Breast epithelium (tissue), 4 donors: ENCODE results near the gene COX5B. TPM values are rescaled to one million over a fixed set of nuclear protein-coding genes. Genes with fewer than 3 reads are reported as not detected.

ENCODE experiments used
- DNase-seq, 2 donors: peaks; one replicate each; pipeline ENCODE4 v3.0.0-alpha.2; 2019; ENCODE audit warnings: low spot score in 2 of 2
- H3K27ac ChIP-seq, 2 donors: fragments of 200-600 bp; sonication (generic) in 1 of 2; one replicate each; pipeline ENCODE4 v1.5.1; 2016 to 2019; ENCODE audit warnings: mild to moderate bottlenecking in 1 of 2
- H3K27me3 ChIP-seq, 2 donors: fragments of 200-600 bp; sonication (generic) in 1 of 2; one replicate each; pipeline versions ENCODE4 v1.5.1 to v1.6.0; 2017 to 2019; ENCODE audit warnings: control low read depth in 1 of 2, mild to moderate bottlenecking in 1 of 2
- H3K36me3 ChIP-seq: fragments of 200-600 bp; one replicate; pipeline ENCODE4 v1.5.1; 2019
- H3K4me1 ChIP-seq, 2 donors: fragments of 200-600 bp; sonication (generic); one replicate each; pipeline ENCODE4 v1.5.1; 2016 to 2019; ENCODE audit warnings: control low read depth in 1 of 2
- H3K4me3 ChIP-seq, 3 donors: fragments of 200-600 bp; sonication (generic); 1 replicate in 2 of 3; 2 replicates in 1 of 3; pipeline ENCODE4 v1.5.1; 2016 to 2019; ENCODE audit warnings: mild to moderate bottlenecking in 3 of 3, moderate library complexity in 2 of 3
- H3K9me3 ChIP-seq, 2 donors: fragments of 200-600 bp; sonication (generic) in 1 of 2; one replicate each; pipeline ENCODE4 v1.5.1; 2016 to 2019; ENCODE audit warnings: control low read depth in 1 of 2
- CTCF ChIP-seq, 3 donors: fragments of 450-650 bp; IDR thresholded peaks; one replicate each; pipeline ENCODE4 v1.5.1; 2016 to 2017; ENCODE audit warnings: antibody characterized with exemption in 3 of 3, mild to moderate bottlenecking in 3 of 3, moderate library complexity in 3 of 3
- POLR2A ChIP-seq: fragments of 450-650 bp; IDR thresholded peaks from one replicate; pipeline ENCODE4 v1.6.1; 2016; ENCODE audit warnings: antibody characterized with exemption, mild to moderate bottlenecking, moderate library complexity
- POLR2AphosphoS5 ChIP-seq, 3 donors: sonication (generic); formaldehyde crosslinking; IDR thresholded peaks; one replicate each; pipeline ENCODE4 v1.6.1; 2017; ENCODE audit warnings: antibody characterized with exemption in 3 of 3
- intact Hi-C: fragments of 100-400 bp; cut with DNase I; formaldehyde crosslinking; loops from one replicate; pipeline ENCODE4 v1.15.1; 2023; ENCODE audit warnings: low total_unique reads
- total RNA-seq, 3 donors: library from RNA; depleted of rRNA; stranded (reverse); fragments of >200 nt; gene quantifications; one replicate each; pipeline ENCODE4 v1.1.0, GENCODE V29; 2016

COX5B gene
- total RNA-seq, 3 donors from 2014 or later = 352 to 396 (median 362) TPM

GRCh38 chr2:97695744-97696143 is 49.9 kb downstream of the COX5B start:
- no peaks in the 10 kb centered on the region for H3K4me1 ChIP-seq
- no peaks in the 10 kb centered on the region for H3K27me3 ChIP-seq
- no peaks in the 10 kb centered on the region for H3K9me3 ChIP-seq
- intact Hi-C loops = loop anchor here (10.0 kb wide), 1 partner anchor 101 kb away; no protein-coding TSS in a partner anchor
- no peak overlapping the region for H3K4me3 ChIP-seq
- TF ChIP-seq POLR2AphosphoS5 (IDR thresholded peaks at IDR 0.05) (no peak), POLR2A (no peak), CTCF (IDR thresholded peaks at IDR 0.05) (no peak)
- peak in 1 of 2 donors; percentile 1 for DNase-seq
- H3K36me3 ChIP-seq = no peaks in the 10 kb centered on the region
- no peak overlapping the region for H3K27ac ChIP-seq

GRCh38 chr2:97697252-97698235 is 51.7 kb downstream of the COX5B start:
- H3K9me3 ChIP-seq = no peaks in the 10 kb centered on the region
- H3K27ac ChIP-seq = no peak overlapping the region
- no peak overlapping the region for H3K4me3 ChIP-seq
- no peaks in the 10 kb centered on the region for H3K36me3 ChIP-seq
- intact Hi-C loops = loop anchor here (10.0 kb wide), 1 partner anchor 103 kb away; no protein-coding TSS in a partner anchor
- H3K4me1 ChIP-seq = no peaks in the 10 kb centered on the region
- no peaks in the 10 kb centered on the region for H3K27me3 ChIP-seq
- TF ChIP-seq CTCF (IDR thresholded peaks at IDR 0.05) (peak; percentile 97 to 98 (median 97)), POLR2AphosphoS5 (IDR thresholded peaks at IDR 0.05) (peak in 1 of 3 donors; percentile 65), POLR2A (no peak)
- DNase-seq = peak; percentile 86 to 91

Other genes starting within 250 kb of the COX5B start
- 100 to 1,000 TPM in 1 of 3 donors, 10 to 100 TPM in 2; 34.2 to 168 (median 78.2) TPM for gene ANKRD36B, start 56.2 kb upstream of the COX5B start, total RNA-seq
- 10 to 100 TPM; 59.6 to 74.6 (median 61.9) TPM for gene ACTR1B, start 18.0 kb downstream of the COX5B start, total RNA-seq
- 10 to 100 TPM; 11.2 to 49.5 (median 27.9) TPM for gene C2orf92, start 23.7 kb downstream of the COX5B start, total RNA-seq
- gene ZAP70, start 67.5 kb downstream of the COX5B start, total RNA-seq = 1 to 10 TPM; 4.0 to 7.3 (median 4.9) TPM